Peyer's patch (tissue), 4 donors: ENCODE measurements around the gene IGF2BP1.

ENCODE experiments used
- CTCF ChIP-seq, 6 experiments: fragments of 450-650 bp in 4 of 6; fragments of 200-600 bp in 2 of 6; sonication (generic) in 1 of 6; IDR thresholded peaks; one replicate each; pipeline ENCODE4 v1.5.1; 2017 to 2019; ENCODE audit warnings: antibody characterized with exemption in 6 of 6, mild to moderate bottlenecking in 3 of 6, moderate library complexity in 1 of 6
- POLR2A ChIP-seq, 2 donors: fragments of 450-650 bp; IDR thresholded peaks; one replicate each; pipeline ENCODE4 v1.5.1; 2017; ENCODE audit warnings: antibody characterized with exemption in 2 of 2, mild to moderate bottlenecking in 2 of 2, moderate library complexity in 2 of 2

GRCh38 chr17:48973806-48974205 lies 23.4 kb upstream of the IGF2BP1 start:
- TF ChIP-seq CTCF (IDR thresholded peaks at IDR 0.05) (no peak), POLR2A (IDR thresholded peaks at IDR 0.05) (no peak)
